OCI-LY7 (cell line): Measurements from ENCODE around the gene RNF13. TPM values are rescaled to one million over a fixed set of nuclear protein-coding genes. Genes with fewer than 3 reads are reported as not detected.

Experiments
- BruUV-seq: library from RNA; stranded (reverse); fragments of 400-500 nt; replicated peaks from 2 replicates; lab custom pipeline; 2021; lab: Mats Ljungman, UMichigan
- CTCF ChIA-PET: fragments of 300-600 bp; sonication (Branson Sonifier 250); formaldehyde crosslinking; loops from one replicate; lab custom pipeline; 2022; ENCODE audit warnings: antibody characterized with exemption; ENCODE audit not compliant: unreplicated experiment; lab: Charles Lee
- POLR2A ChIA-PET: fragments of 300-600 bp; sonication (Branson Sonifier 250); formaldehyde crosslinking; loops from one replicate; lab custom pipeline; 2022; ENCODE audit warnings: antibody characterized with exemption; lab: Charles Lee
- DNase-seq: peaks from one replicate; pipeline ENCODE4 v3.0.0-alpha.2; 2015; ENCODE audit warnings: low spot score
- H2AFZ ChIP-seq: fragments of 200-600 bp; sonication (generic), shearing (Covaris generic); 2 replicates; pipeline ENCODE4 v1.6.1; 2014; ENCODE audit warnings: mild to moderate bottlenecking, antibody characterized with exemption, low read length, moderate library complexity
- H3K27ac ChIP-seq: fragments of 200-600 bp; sonication (generic); 2 replicates; pipeline ENCODE4 v1.5.1; 2014; ENCODE audit warnings: mixed run types, low read depth, mild to moderate bottlenecking, moderate library complexity, low read length, inconsistent platforms; ENCODE audit not compliant: poor library complexity, severe bottlenecking
- H3K36me3 ChIP-seq: fragments of 200-600 bp; sonication (generic); 2 replicates; pipeline ENCODE4 v1.6.1; 2014; ENCODE audit warnings: mild to moderate bottlenecking, antibody characterized with exemption, low read length, moderate library complexity, mixed read lengths; ENCODE audit not compliant: insufficient read depth
- H3K4me1 ChIP-seq: fragments of 200-600 bp; sonication (generic); 2 replicates; pipeline ENCODE4 v1.5.1; 2014; ENCODE audit warnings: mild to moderate bottlenecking, low read length; ENCODE audit not compliant: insufficient read depth, poor library complexity, severe bottlenecking
- H3K4me2 ChIP-seq: fragments of 200-600 bp; sonication (generic); 2 replicates; pipeline ENCODE4 v1.6.1; 2014; ENCODE audit warnings: mild to moderate bottlenecking, low read length
- H3K4me3 ChIP-seq: fragments of 200-600 bp; sonication (generic); 2 replicates; pipeline ENCODE4 v1.5.1; 2014; ENCODE audit warnings: mild to moderate bottlenecking, low read depth, low read length; ENCODE audit not compliant: poor library complexity, severe bottlenecking
- H3K79me2 ChIP-seq: fragments of 200-600 bp; sonication (generic); 2 replicates; pipeline ENCODE4 v1.6.1; 2016; ENCODE audit warnings: low read depth, mild to moderate bottlenecking, low read length, moderate library complexity, mixed read lengths; ENCODE audit not compliant: insufficient read depth
- H3K9me2 ChIP-seq: fragments of 200-600 bp; sonication (generic); 2 replicates; pipeline ENCODE4 v1.6.1; 2016; ENCODE audit warnings: mild to moderate bottlenecking, low read length, mixed read lengths; ENCODE audit not compliant: insufficient read depth
- H3K9me3 ChIP-seq: fragments of 200-600 bp; sonication (generic); 2 replicates; pipeline ENCODE4 v1.6.1; 2014; ENCODE audit warnings: mild to moderate bottlenecking, mixed run types, low read length, mixed read lengths
- H4K20me1 ChIP-seq: fragments of 200-600 bp; sonication (generic); 2 replicates; pipeline ENCODE4 v1.6.1; 2014; ENCODE audit warnings: mild to moderate bottlenecking, antibody characterized with exemption, low read length, moderate library complexity, mixed read lengths; ENCODE audit not compliant: insufficient read depth
- CTCF ChIP-seq: fragments of 200-600 bp; sonication (generic); conservative IDR thresholded peaks from 2 replicates; pipeline ENCODE4 v1.5.1; 2014; ENCODE audit warnings: mild to moderate bottlenecking, antibody characterized with exemption, low read length, moderate library complexity, mixed read lengths
- EZH2phosphoT487 ChIP-seq: fragments of 200-600 bp; sonication (generic); IDR thresholded peaks from 2 replicates; pipeline ENCODE4 v1.6.1; 2018; ENCODE audit warnings: low read depth, borderline replicate concordance, mild to moderate bottlenecking, mixed run types, antibody characterized with exemption, low read length, moderate library complexity, mixed read lengths
- intact Hi-C: fragments of 100-400 bp; cut with micrococcal nuclease; formaldehyde crosslinking; loops from one replicate; pipeline ENCODE4 v1.10.0; 2022; ENCODE audit not compliant: unreplicated experiment
- total RNA-seq, 2 experiments: library from RNA; depleted of rRNA in 1 of 2; stranded (reverse); fragments of >200 nt in 1 of 2; shearing (Covaris generic) in 1 of 2; gene quantifications; 2 replicates each; pipeline ENCODE4 v1.2.3, GENCODE V29; 2014 to 2022

RNF13 gene
- total RNA-seq, 2 experiments from 2014 or later, result 26.2 to 37.3 TPM

GRCh38 chr3:149917124-149917667, 104.2 kb downstream of the RNF13 start:
- Histone ChIP-seq H3K9me3 (no peaks in the 10 kb centered on the region), H4K20me1 (no peaks in the 10 kb centered on the region), H3K4me2 (no peak overlapping the region), H3K79me2 (no peaks in the 10 kb centered on the region), H3K4me1 (peaks cover 6% of the 10 kb centered on the region), H2AFZ (no peak overlapping the region), H3K27ac (no peak overlapping the region), H3K4me3 (no peak overlapping the region), H3K9me2 (no peaks in the 10 kb centered on the region), H3K36me3 (peaks cover 28% of the 10 kb centered on the region)
- DNase-seq, result no peak
- intact Hi-C loops, result no loop called here
- POLR2A ChIA-PET, result interaction anchor here (0.9 to 1.6 kb wide), 3 partner anchors 8 to 22 kb away, joined by 3 to 9 read pairs (median 3); no protein-coding TSS in a partner anchor
- no peak for TF ChIP-seq EZH2phosphoT487
- no peak for TF ChIP-seq CTCF
- CTCF ChIA-PET, result no interaction called here
- BruUV-seq, result no TSS peak

GRCh38 chr3:149919509-149919908, 106.5 kb downstream of the RNF13 start:
- Histone ChIP-seq H3K4me2 (no peak overlapping the region), H3K4me3 (no peak overlapping the region), H3K27ac (no peak overlapping the region), H3K36me3 (peaks cover 21% of the 10 kb centered on the region), H3K9me2 (no peaks in the 10 kb centered on the region), H3K9me3 (no peaks in the 10 kb centered on the region), H4K20me1 (no peaks in the 10 kb centered on the region), H3K4me1 (peaks cover 6% of the 10 kb centered on the region), H3K79me2 (no peaks in the 10 kb centered on the region), H2AFZ (no peak overlapping the region)
- no TSS peak for BruUV-seq
- no peak for DNase-seq
- intact Hi-C loops, result no loop called here
- CTCF ChIA-PET, result no interaction called here
- no peak for TF ChIP-seq EZH2phosphoT487
- TF ChIP-seq CTCF, result no peak
- POLR2A ChIA-PET, result interaction anchor here (0.6 kb wide), 1 partner anchor 167 kb away, joined by 3 read pairs; no protein-coding TSS in a partner anchor

GRCh38 chr3:149920119-149920518, 107.1 kb downstream of the RNF13 start:
- CTCF ChIA-PET, result no interaction called here
- TF ChIP-seq EZH2phosphoT487, result no peak
- TF ChIP-seq CTCF, result no peak
- Histone ChIP-seq H3K9me3 (no peaks in the 10 kb centered on the region), H2AFZ (no peak overlapping the region), H3K79me2 (no peaks in the 10 kb centered on the region), H3K27ac (no peak overlapping the region), H3K4me1 (peaks cover 6% of the 10 kb centered on the region), H3K36me3 (peaks cover 20% of the 10 kb centered on the region), H3K4me2 (no peak overlapping the region), H3K9me2 (no peaks in the 10 kb centered on the region), H3K4me3 (no peak overlapping the region), H4K20me1 (no peaks in the 10 kb centered on the region)
- intact Hi-C loops, result no loop called here
- no TSS peak for BruUV-seq
- POLR2A ChIA-PET, result interaction anchor here (0.6 kb wide), 1 partner anchor 167 kb away, joined by 3 read pairs; no protein-coding TSS in a partner anchor
- DNase-seq, result no peak
